ENCODE data around the gene PSMG4. TPM values are rescaled to one million over a fixed set of nuclear protein-coding genes. Genes with fewer than 3 reads are reported as not detected.

Gene PSMG4
- total and polyA plus RNA-seq, 9 of the 15 experiments (the other 6 are each of a cell fraction or from before 2014, with no cell fraction given) = 12.9 to 185 (median 52.0) TPM

DNA sequence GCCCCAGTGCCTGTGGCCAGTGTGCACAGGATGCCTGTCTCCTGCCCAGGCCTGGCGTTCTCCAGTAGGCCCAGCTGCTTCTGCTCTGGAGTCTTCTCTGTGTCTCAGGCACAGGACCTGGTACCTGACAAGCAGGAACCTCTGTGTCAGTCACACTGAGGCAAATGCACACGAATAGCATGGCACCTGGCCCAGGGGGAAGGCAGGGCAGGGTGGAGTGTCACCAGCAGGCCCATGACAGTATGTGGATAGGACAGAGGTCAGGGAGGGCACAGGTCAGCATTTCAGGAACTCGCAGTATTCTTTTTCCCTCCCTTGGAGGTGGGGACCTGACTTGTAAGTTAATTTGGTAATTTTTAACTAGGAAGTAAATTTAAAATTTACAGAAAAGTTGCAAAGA is 5.6 kb downstream of the PSMG4 start:
- no peaks in the 10 kb centered on the region for H3K27me3 ChIP-seq (ENCODE audit: control insufficient read depth in 2 of 2, insufficient read depth in 2 of 2, low read length in 2 of 2)
- H3K36me3 ChIP-seq (ENCODE audit: control insufficient read depth, insufficient read depth, low read length) = peaks cover 85% of the 10 kb centered on the region
- H3K9me1 ChIP-seq (ENCODE audit: control insufficient read depth, insufficient read depth, low read length) = peaks cover 15% of the 10 kb centered on the region
- H4K20me1 ChIP-seq (replicated peaks; ENCODE audit: control insufficient read depth, insufficient read depth, low read length) = peaks cover 42% of the 10 kb centered on the region
- no peaks in the 10 kb centered on the region for H3K9me3 ChIP-seq (replicated peaks; ENCODE audit: control insufficient read depth, insufficient read depth, low read depth, low read length)
- in situ Hi-C loops (cut with MboI) (no loop called here), intact Hi-C loops (cut with micrococcal nuclease) (no loop called here)
- ATAC-seq (no peak), FAIRE-seq (no peak), DNase-seq (ENCODE audit: extremely low read depth in 1 of 4, low spot score in 3 of 4) (no peak)
- H2AFZ ChIP-seq (ENCODE audit: low read depth, low read length) = no peak overlapping the region
- H3K4me1 ChIP-seq (replicated peaks in 1 of 2; ENCODE audit: control insufficient read depth in 2 of 2, insufficient read depth in 2 of 2, low read length in 2 of 2) = peaks cover 16 to 17% of the 10 kb centered on the region in 2 experiments; a peak in 4 of 5 replicates
- TF ChIP-seq XRCC3 (IDR thresholded peaks at IDR 0.05) = no peak
- TF ChIP-seq TEAD4 (IDR thresholded peaks at IDR 0.05; ENCODE audit: low read length) = no peak
- TF ChIP-seq TEAD4 (CRISPR knock-in tag; IDR thresholded peaks at IDR 0.05; ENCODE audit: borderline replicate concordance) = no peak
- TF ChIP-seq ZNF12 (CRISPR knock-in tag; IDR thresholded peaks at IDR 0.05) = no peak
- TF ChIP-seq SRSF3 (IDR thresholded peaks at IDR 0.05; ENCODE audit: insufficient read depth, low read length) = no peak
- TF ChIP-seq FOXJ3 (CRISPR knock-in tag; IDR thresholded peaks at IDR 0.05) = no peak
- TF ChIP-seq, protein P1, sequence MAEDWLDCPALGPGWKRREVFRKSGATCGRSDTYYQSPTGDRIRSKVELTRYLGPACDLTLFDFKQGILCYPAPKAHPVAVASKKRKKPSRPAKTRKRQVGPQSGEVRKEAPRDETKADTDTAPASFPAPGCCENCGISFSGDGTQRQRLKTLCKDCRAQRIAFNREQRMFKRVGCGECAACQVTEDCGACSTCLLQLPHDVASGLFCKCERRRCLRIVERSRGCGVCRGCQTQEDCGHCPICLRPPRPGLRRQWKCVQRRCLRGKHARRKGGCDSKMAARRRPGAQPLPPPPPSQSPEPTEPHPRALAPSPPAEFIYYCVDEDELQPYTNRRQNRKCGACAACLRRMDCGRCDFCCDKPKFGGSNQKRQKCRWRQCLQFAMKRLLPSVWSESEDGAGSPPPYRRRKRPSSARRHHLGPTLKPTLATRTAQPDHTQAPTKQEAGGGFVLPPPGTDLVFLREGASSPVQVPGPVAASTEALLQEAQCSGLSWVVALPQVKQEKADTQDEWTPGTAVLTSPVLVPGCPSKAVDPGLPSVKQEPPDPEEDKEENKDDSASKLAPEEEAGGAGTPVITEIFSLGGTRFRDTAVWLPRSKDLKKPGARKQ (CRISPR knock-in tag; IDR thresholded peaks at IDR 0.05) = no peak
- TF ChIP-seq DDX20 (tag; IDR thresholded peaks at IDR 0.05; ENCODE audit: low read depth) = no peak
- TF ChIP-seq TOE1 (IDR thresholded peaks at IDR 0.05; ENCODE audit: borderline replicate concordance) = no peak
- no peak for TF ChIP-seq TOE1 (CRISPR knock-in tag; IDR thresholded peaks at IDR 0.05; ENCODE audit: borderline replicate concordance, low read depth)
- TF ChIP-seq ZNF140 (CRISPR knock-in tag; IDR thresholded peaks at IDR 0.05) = no peak
- TF ChIP-seq POLR2B (IDR thresholded peaks at IDR 0.05; ENCODE audit: low read depth, partially characterized antibody) = no peak
- TF ChIP-seq TCFL5 (CRISPR knock-in tag; conservative IDR thresholded peaks at IDR 0.05) = no peak
- TF ChIP-seq KAT7 (CRISPR knock-in tag; IDR thresholded peaks at IDR 0.05; ENCODE audit: borderline replicate concordance) = no peak
- TF ChIP-seq, protein P2, sequence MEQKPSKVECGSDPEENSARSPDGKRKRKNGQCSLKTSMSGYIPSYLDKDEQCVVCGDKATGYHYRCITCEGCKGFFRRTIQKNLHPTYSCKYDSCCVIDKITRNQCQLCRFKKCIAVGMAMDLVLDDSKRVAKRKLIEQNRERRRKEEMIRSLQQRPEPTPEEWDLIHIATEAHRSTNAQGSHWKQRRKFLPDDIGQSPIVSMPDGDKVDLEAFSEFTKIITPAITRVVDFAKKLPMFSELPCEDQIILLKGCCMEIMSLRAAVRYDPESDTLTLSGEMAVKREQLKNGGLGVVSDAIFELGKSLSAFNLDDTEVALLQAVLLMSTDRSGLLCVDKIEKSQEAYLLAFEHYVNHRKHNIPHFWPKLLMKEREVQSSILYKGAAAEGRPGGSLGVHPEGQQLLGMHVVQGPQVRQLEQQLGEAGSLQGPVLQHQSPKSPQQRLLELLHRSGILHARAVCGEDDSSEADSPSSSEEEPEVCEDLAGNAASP (IDR thresholded peaks at IDR 0.05) = no peak
- TF ChIP-seq, protein P3, sequence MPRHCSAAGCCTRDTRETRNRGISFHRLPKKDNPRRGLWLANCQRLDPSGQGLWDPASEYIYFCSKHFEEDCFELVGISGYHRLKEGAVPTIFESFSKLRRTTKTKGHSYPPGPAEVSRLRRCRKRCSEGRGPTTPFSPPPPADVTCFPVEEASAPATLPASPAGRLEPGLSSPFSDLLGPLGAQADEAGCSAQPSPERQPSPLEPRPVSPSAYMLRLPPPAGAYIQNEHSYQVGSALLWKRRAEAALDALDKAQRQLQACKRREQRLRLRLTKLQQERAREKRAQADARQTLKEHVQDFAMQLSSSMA (CRISPR knock-in tag; IDR thresholded peaks at IDR 0.05) = no peak
- peaks cover 88% of the 10 kb centered on the region for H3K79me2 ChIP-seq (ENCODE audit: control insufficient read depth, insufficient read depth, low read length)
- ChIA-PET CTCF (ENCODE audit: low intra/inter-chr PET ratio) (no interaction called here), POLR2A (interaction anchor here (0.6 to 1.6 kb wide), 3 partner anchors 10 to 101 kb away, joined by 3 to 5 read pairs (median 5); no protein-coding TSS in a partner anchor)
- BruUV-seq (replicated peaks) = no TSS peak
- H3K4me3 ChIP-seq = no peak overlapping the region
- H3K9ac ChIP-seq (ENCODE audit: insufficient read depth in 1 of 2, low read depth in 2 of 2, low read length in 2 of 2) = peak overlapping the region in 1 of 2 experiments; percentile 53; a peak in 1 of 4 replicates
- 72% methylated on average over 3 of the region's 3 CpGs for WGBS (ENCODE audit: insufficient coverage, low coverage, missing lambda C conversion rate)
- H3K4me2 ChIP-seq (ENCODE audit: insufficient read depth, low read length) = no peak overlapping the region
- no peak overlapping the region for H3K27ac ChIP-seq (ENCODE audit: extremely low read depth, low read depth, low read length)
